HG02763 (cell line): ENCODE data around the gene SLC34A3.
"Not testable (repeated sequence)": the region's sequence is repeated elsewhere in the genome, so short reads cannot be mapped to it uniquely, and the experiment has no call there.

Source experiments
- ATAC-seq: cut with Tn5 transposase; IDR thresholded peaks from one replicate; pipeline ENCODE4 v1.9.1; 2021; ENCODE audit warnings: mild to moderate bottlenecking, moderate library complexity; ENCODE audit not compliant: unreplicated experiment

SLC34A3 gene

GRCh38 chr9:137241490-137242268 is 11.0 kb downstream of the SLC34A3 start:
- ATAC-seq, result no peak

DNA sequence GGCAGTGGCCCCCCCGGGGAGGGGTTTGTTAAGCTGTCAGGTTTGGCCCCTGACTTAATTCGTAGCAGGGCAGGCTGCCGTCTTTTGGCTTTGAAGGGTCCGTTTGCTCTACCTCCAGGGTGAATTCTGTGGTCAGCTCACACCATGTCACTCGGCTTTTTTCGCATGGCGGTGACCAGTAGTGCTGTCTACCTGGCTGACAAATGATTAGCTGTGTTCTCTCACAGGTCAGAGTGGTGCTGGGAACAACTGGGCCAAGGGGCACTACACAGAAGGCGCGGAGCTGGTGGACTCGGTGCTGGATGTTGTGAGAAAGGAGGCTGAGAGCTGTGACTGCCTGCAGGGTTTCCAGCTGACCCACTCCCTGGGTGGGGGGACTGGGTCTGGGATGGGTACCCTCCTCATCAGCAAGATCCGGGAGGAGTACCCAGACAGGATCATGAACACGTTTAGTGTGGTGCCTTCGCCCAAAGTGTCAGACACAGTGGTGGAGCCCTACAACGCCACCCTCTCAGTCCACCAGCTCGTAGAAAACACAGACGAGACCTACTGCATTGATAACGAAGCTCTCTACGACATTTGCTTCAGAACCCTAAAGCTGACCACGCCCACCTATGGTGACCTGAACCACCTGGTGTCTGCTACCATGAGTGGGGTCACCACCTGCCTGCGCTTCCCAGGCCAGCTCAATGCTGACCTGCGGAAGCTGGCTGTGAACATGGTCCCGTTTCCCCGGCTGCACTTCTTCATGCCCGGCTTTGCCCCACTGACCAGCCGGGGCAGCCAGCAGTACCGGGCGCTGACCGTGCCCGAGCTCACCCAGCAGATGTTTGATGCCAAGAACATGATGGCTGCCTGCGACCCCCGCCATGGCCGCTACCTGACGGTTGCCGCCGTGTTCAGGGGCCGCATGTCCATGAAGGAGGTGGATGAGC is 11.8 kb downstream of the SLC34A3 start:
- ATAC-seq, result no peak

DNA sequence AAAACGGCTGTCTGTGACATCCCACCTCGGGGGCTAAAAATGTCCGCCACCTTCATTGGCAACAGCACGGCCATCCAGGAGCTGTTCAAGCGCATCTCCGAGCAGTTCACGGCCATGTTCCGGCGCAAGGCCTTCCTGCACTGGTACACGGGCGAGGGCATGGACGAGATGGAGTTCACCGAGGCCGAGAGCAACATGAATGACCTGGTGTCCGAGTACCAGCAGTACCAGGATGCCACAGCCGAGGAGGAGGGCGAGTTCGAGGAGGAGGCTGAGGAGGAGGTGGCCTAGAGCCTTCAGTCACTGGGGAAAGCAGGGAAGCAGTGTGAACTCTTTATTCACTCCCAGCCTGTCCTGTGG is 12.5 kb downstream of the SLC34A3 start:
- not testable (repeated sequence) for ATAC-seq

- no peak for ATAC-seq
These were observed 13.2 kb downstream of the SLC34A3 start for GRCh38 chr9:137243626-137244485.

- no peak for ATAC-seq
These were observed 14.1 kb downstream of the SLC34A3 start for GRCh38 chr9:137244486-137245449.

GRCh38 chr9:137245450-137246421 is 15.0 kb downstream of the SLC34A3 start:
- ATAC-seq, result no peak

GRCh38 chr9:137247135-137247915 is 16.6 kb downstream of the SLC34A3 start:
- no peak for ATAC-seq

DNA sequence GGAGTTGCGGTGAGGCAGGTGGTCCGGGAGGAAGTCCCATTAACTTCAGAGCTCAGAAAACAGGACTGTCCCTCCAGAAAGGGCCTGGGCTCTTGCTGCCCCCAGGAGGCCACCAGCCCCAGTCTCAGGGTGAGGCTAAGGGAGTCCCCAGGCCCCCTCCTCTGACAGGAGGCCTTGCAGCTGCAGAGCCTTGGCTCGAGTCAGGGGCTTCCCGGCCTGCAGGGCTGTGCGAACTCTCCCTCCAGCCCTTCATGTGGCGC is 17.1 kb downstream of the SLC34A3 start:
- no peak for ATAC-seq

DNA sequence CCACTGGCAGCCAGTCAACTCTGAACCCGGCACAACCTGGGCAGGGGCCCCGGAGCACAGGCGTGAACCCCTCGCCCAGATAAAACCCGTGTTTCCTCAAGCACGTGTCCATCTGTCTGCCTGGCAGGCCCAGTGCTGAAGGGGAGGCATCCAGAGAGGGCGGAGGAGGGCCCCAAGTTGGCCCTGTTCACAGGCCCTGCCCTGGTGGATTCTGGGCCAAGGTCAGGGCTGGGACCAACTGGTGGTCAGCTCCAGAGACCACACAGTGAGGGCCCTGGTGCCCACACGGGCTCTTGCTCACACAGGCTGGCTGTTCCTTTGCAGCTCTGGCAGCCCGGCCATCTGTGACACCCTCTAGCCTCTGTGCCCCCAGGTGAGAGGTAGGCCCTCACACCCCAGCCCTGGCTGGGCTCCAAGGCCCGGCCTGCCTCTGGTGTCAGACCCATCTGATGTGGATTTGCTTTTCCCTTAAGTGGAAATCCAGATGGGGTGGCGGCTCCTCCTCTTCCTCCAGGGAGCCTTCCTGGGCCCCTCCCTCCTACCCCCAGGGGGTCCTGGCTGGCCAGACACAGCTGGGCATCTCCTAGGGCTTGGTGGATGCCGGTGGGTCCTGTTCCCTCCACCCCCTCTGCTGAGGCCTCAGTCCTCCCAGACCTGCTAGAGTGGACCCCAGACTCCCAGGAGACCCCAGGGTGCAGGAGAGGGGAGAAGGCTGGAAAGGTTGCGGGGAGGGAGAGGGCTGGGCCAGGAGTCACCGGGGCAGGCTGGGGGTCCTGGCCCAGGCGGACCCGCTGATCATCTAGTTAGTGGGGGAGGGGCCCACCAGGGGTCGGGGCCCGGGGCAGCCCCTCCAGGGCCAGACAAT is 19.9 kb downstream of the SLC34A3 start:
- no peak for ATAC-seq

DNA sequence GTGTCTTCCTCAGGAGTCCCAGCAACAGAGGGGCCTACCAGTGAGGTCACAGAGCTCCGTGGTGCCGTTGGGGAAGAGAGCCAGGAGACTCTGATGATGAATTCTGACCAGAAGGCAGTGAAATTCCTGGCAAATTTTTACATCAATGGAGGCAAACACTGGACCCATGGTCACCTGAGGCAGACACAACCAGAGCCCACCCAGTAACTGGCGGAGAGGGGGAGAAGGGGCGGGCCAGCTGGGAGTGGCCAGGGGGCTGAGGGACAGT is 20.4 kb downstream of the SLC34A3 start, which contains the start of gene STPG3:
STPG3 (plus strand) TSS at position 93 of the 268 bp plus-strand sequence; CDS start at position 94, 1 bp downstream.
- no peak for ATAC-seq

DNA sequence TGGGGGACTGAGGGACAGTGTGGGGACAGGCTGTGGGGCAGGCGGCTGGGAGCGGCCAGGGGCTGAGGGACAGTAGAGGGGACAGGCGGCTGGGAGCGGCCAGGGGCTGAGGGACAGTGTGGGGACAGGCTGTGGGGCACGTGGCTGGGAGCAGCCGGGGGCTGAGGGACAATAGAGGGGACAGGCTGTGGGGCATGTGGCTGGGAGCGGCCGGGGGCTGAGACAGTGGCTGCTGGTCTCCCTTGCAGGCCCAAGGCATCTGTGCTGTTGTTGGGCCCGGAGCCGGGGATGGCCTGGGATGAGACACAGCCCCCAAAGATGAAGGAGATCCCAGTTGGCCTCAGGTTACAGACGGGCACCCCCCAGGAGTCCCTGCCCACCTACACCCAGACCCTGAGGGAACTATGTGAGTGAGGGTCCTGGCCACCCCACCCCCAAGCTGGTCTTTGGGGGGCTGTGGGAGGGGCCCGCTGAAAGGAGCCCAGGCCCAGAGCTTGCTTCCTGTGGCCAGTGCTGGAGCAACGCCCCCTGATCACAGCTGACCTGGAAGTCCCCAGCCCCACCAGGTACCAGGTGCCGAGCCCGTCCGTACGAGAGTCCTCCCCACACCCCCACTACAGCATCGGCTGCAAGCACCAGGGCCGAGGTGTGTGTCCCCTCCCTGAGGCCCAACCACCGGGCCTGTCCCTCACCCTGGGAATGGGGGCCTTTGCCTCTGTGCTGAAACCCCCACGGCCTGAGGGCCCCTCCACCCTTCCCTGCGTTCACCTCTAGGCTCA is 21.0 kb downstream of the SLC34A3 start:
- no peak for ATAC-seq

- ATAC-seq, result no peak
These were observed 22.1 kb downstream of the SLC34A3 start for GRCh38 chr9:137252555-137253506.

GRCh38 chr9:137253717-137254623 is 23.3 kb downstream of the SLC34A3 start:
- ATAC-seq, result no peak

DNA sequence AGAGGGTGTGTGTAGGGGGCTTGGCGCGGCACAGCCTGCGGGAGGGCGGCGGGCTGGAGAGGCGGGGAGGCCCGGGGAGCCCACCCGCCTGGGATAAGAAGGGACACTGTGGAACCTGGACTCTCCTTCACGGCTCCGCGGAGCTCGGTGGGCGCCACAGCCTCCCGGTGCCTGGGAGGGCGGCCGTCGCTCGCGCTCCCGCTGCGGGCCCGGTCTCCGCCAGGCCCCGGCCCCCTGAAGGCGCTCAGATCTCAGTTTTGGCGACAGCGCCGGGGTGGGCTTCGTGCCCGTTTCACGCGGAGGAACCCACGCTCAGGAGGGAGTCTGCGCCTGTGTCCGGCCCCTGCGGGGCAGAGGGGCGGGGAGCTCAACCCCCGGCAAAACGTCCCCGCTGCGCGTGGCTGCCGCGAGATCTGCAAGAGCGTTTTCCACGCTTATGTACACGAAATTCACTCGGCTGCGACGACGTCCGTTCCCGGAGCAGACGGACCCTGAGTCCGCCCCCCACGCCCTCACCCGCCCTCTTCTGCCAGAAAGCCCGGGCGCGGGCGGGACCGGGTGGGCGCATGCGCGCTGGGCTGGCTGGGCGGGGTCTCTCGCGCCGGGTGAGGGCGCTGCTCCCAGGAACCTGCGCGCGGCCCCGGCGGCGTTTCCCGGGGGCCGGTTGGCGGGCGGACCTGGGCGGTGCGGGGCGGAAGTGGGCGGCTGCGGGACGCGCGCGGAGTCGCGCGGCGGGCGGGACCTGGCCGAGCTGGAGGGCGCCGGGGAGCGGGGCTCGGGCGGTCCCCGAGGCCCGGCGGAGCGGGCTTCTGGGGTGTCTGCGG is 24.1 kb downstream of the SLC34A3 start, which contains the start of gene NELFB:
NELFB (plus strand) TSS at position 704 of the 824 bp plus-strand sequence.
- ATAC-seq, result peak; percentile 76
